H1 (cell line): Measurements from ENCODE around the gene PITX1. TPM values are rescaled to one million over a fixed set of nuclear protein-coding genes. Genes with fewer than 3 reads are reported as not detected.

ENCODE experiments used
- CEBPB ChIP-seq: IDR thresholded peaks from 2 replicates; pipeline ENCODE4 v1.6.1; 2012; ENCODE audit warnings: low read depth, low read length
- CHD7 ChIP-seq: fragments of 300-600 bp; sonication (generic); IDR thresholded peaks from 2 replicates; pipeline ENCODE4 v1.7.1; 2012; ENCODE audit warnings: low read length, moderate library complexity, mild to moderate bottlenecking, inconsistent platforms; ENCODE audit not compliant: insufficient replicate concordance
- CTCF ChIP-seq, 3 experiments: IDR thresholded peaks; 1 replicate in 2 of 3; 2 replicates in 1 of 3; pipeline versions ENCODE4 v1.5.1 to v1.6.1; 2011; ENCODE audit warnings: low read length in 3 of 3, mild to moderate bottlenecking in 3 of 3, inconsistent platforms in 2 of 3, low read depth in 1 of 3, moderate library complexity in 1 of 3; ENCODE audit not compliant: insufficient read depth in 1 of 3; ENCODE audit errors: control extremely low read depth in 1 of 3
- FOSL1 ChIP-seq: IDR thresholded peaks from 2 replicates; pipeline ENCODE4 v1.6.1; 2011; ENCODE audit warnings: mild to moderate bottlenecking, low read depth, low read length, moderate library complexity; ENCODE audit not compliant: insufficient read depth
- RXRA ChIP-seq: IDR thresholded peaks from 2 replicates; pipeline ENCODE4 v1.6.1; 2011; ENCODE audit warnings: low read depth, mild to moderate bottlenecking, low read length, moderate library complexity; ENCODE audit not compliant: insufficient read depth
- SIRT6 ChIP-seq: IDR thresholded peaks from one replicate; pipeline ENCODE4 v1.7.1; 2012; ENCODE audit warnings: low read length, inconsistent platforms
- TCF12 ChIP-seq: IDR thresholded peaks from 2 replicates; pipeline ENCODE4 v1.6.1; 2011; ENCODE audit warnings: low read depth, mild to moderate bottlenecking, low read length
- polyA plus RNA-seq, 7 experiments: library from polyadenylated mRNA; depleted of rRNA in 3 of 7; stranded (reverse) in 5 of 7; unstranded in 2 of 7; fragments of >200 nt in 5 of 7; fragments of 200-250 nt in 2 of 7; gene quantifications; 1 replicate in 5 of 7; 2 replicates in 1 of 7; 4 replicates in 1 of 7; pipeline versions ENCODE4 v1.2.1 to v1.2.3, GENCODE V29; 2011 to 2013; ENCODE audit warnings: missing spikeins in 2 of 7, mixed read lengths in 2 of 7
- total RNA-seq: library from RNA; stranded (reverse); fragmentation: NEBNext Ultra II Directional; extraction: Animal tissue kit (Norgen Biotek cat#: 25700); gene quantifications from 2 replicates; pipeline ENCODE4 v1.2.1, GENCODE V29; 2021
- TF ChIP-seq, protein P1 (sequence below): IDR thresholded peaks from 2 replicates; pipeline ENCODE4 v1.6.1; 2011; ENCODE audit warnings: low read depth, mild to moderate bottlenecking, low read length; ENCODE audit not compliant: insufficient read depth

The PITX1 gene
- total and polyA plus RNA-seq, 2 of the 8 experiments (the other 6 are each of a cell fraction or from before 2014, with no cell fraction given), result 0.03 TPM; not detected in 1

- no peak for TF ChIP-seq CEBPB
- no peak for TF ChIP-seq CTCF (IDR thresholded peaks at IDR 0.05; ENCODE audit: control extremely low read depth in 1 of 3, insufficient read depth in 1 of 3, low read depth in 1 of 3, low read length in 3 of 3)
- TF ChIP-seq, protein P1, sequence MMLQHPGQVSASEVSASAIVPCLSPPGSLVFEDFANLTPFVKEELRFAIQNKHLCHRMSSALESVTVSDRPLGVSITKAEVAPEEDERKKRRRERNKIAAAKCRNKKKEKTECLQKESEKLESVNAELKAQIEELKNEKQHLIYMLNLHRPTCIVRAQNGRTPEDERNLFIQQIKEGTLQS, result no peak
- no peak for TF ChIP-seq SIRT6
- no peak for TF ChIP-seq CHD7
- no peak for TF ChIP-seq RXRA
- TF ChIP-seq FOSL1, result no peak
- TF ChIP-seq TCF12, result no peak
Observed at GRCh38 chr5:135055396-135055795, 21.4 kb upstream of the PITX1 start (continued).
